GM12875 (cell line): ENCODE measurements around the gene HACD3.

ENCODE experiments used
- H3K4me3 ChIP-seq: one replicate; pipeline ENCODE4 v1.5.1; 2011; ENCODE audit warnings: low read depth, low read length, control low read depth
- CTCF ChIP-seq: IDR thresholded peaks from 2 replicates; pipeline ENCODE4 v1.5.1; 2011; ENCODE audit warnings: low read depth, mild to moderate bottlenecking, control low read depth, inconsistent platforms, low read length, moderate library complexity, borderline replicate concordance; ENCODE audit not compliant: insufficient read depth

Gene HACD3, protein sequence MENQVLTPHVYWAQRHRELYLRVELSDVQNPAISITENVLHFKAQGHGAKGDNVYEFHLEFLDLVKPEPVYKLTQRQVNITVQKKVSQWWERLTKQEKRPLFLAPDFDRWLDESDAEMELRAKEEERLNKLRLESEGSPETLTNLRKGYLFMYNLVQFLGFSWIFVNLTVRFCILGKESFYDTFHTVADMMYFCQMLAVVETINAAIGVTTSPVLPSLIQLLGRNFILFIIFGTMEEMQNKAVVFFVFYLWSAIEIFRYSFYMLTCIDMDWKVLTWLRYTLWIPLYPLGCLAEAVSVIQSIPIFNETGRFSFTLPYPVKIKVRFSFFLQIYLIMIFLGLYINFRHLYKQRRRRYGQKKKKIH

DNA sequence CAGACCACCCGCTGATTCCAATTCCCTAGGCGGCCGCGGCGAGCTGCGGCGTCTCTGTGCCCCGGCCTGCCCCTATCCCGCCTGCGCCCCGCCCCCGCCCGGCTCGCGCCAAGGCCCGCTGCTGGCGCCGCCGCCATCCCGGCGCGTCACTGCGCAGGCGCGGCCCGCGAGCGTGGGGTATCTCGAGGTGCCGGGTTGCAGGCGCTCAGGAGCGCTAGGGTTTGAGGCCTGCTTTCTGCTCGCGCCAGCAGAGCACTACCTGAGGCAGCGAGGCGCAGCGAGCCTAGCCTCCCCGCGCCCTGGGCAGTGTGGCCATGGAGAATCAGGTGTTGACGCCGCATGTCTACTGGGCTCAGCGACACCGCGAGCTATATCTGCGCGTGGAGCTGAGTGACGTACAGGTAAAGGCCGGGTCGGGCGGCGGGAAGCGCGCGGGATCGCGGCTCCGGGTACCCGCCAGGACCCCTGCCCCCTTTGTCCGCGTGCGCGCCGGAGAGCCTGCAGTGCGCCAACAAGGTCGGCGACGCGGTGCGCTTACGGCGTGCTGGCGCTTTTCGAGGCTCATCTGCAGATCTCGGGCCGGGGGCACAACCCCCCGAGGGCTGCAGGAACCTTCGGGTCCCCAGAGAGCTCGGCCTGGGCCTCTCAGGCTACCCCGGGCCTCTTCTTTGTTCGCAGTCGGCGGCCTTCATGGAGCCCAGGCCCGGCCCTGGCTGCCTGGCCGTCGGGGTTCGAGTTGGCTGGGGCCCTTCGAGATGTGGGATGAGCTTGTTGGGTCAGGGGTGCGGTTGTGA, at the start of gene HACD3:
Gene HACD3, plus strand, starts transcription at position 146 of the 794 bp plus-strand sequence. Its CDS starts 169 bp downstream, at position 315.
- H3K4me3 ChIP-seq = peak within 1 kb of the TSS; percentile 94
- no peak for TF ChIP-seq CTCF

DNA sequence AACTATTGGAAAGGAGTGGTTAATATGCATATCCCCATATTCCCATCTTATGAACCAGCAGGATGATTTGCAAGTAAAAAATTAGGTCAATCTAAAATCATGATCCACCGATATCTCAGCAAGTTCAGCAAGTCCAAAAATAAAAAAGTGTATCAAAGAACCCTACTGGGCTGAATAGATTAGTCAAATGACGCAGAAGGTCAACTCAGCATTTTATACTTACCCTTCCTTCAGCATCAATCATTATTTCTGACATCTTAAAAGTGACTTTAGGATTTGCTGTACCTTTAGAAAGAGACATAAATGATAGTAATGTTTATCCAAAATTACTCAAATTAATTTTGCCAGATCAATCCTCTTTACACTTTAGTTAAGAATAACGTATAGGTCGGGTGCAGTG, 45.4 kb upstream of the HACD3 start:
- no peak overlapping the region for H3K4me3 ChIP-seq
- TF ChIP-seq CTCF = no peak

GRCh38 chr15:65494076-65494475, 36.2 kb upstream of the HACD3 start:
- H3K4me3 ChIP-seq = no peak overlapping the region
- no peak for TF ChIP-seq CTCF

- TF ChIP-seq CTCF = no peak
- H3K4me3 ChIP-seq = no peak overlapping the region
Measured at GRCh38 chr15:65509321-65509720, 20.9 kb upstream of the HACD3 start.

GRCh38 chr15:65512189-65512588, 18.1 kb upstream of the HACD3 start:
- TF ChIP-seq CTCF = no peak
- no peak overlapping the region for H3K4me3 ChIP-seq

DNA sequence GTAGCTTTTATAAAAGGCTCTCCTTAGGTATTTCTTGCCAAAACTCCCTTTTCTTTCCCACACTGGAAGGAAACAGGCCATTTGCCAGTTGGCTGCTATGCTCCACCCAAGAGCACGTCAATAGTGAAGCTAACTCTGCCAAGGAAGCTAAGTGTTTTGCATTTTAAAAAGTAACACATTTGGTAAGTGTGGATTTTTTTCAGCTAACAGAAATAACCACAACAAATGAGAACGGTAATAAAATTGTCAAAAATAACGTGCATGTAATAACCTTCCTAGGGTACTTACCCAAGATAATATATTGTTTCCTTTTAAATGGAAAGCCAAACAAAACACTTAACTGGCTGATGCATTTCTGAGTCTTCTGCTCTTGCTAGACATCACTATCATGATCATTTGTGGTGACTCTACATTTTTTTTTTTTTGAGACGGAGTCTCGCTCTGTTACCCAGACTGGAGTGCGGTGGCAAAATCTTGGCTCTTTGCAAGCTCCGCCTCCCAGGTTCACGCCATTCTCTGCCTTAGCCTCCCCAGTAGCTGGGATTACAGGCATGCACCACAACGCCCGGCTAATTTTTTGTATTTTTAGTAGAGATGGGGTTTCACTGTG, 17.4 kb upstream of the HACD3 start:
- TF ChIP-seq CTCF = no peak
- H3K4me3 ChIP-seq = no peak overlapping the region
